ENCODE measurements around the gene SLC39A10.

Gene SLC39A10

GRCh38 chr2:195612611-195613495 is 44.2 kb upstream of the SLC39A10 start:
- H3K4me1 ChIP-seq (ENCODE audit: low read length) = peaks cover 26% of the 10 kb centered on the region
- TF ChIP-seq CTCF (IDR thresholded peaks at IDR 0.05; ENCODE audit: low read depth, low read length) = no peak
- TF ChIP-seq EZH2phosphoT487 (IDR thresholded peaks at IDR 0.05; ENCODE audit: low read depth) = no peak
- no peaks in the 10 kb centered on the region for H3K79me2 ChIP-seq (ENCODE audit: low read length)
- no peak overlapping the region for H3K27ac ChIP-seq (ENCODE audit: low read length)
- no peak overlapping the region for H2AFZ ChIP-seq (ENCODE audit: low read depth, low read length)
- no peaks in the 10 kb centered on the region for H3K36me3 ChIP-seq (replicated peaks; ENCODE audit: low read depth, low read length)
- H4K20me1 ChIP-seq (ENCODE audit: insufficient read depth, low read length) = no peaks in the 10 kb centered on the region
- no peaks in the 10 kb centered on the region for H3K9me3 ChIP-seq (ENCODE audit: insufficient read depth, low read length)
- H3K9ac ChIP-seq (ENCODE audit: low read length) = no peak overlapping the region
- no peak overlapping the region for H3K4me2 ChIP-seq (ENCODE audit: low read length)
- H3K27me3 ChIP-seq (ENCODE audit: low read depth, low read length) = no peaks in the 10 kb centered on the region
- no peak overlapping the region for H3K4me3 ChIP-seq (ENCODE audit: low read length)

DNA sequence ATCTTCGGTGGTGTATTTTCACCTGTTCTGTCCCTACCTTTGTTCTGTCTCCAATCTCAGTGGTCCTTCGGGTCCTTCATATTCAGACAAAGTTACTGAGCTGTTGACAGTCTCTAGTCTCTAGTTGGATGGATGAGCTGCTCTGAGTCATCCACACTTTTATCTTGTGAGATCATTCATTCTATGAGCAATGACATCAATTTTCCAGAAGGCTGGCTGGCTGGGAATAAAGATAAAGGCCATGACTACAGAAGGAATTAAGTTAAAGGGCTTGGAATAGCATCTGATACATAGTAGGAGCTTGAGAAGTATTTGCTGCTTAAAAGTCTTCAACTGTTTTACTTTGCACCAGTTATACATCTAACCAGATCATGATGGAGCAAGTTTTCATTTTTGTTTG is 43.1 kb upstream of the SLC39A10 start:
- TF ChIP-seq CTCF (IDR thresholded peaks at IDR 0.05; ENCODE audit: low read depth, low read length) = no peak
- no peak for TF ChIP-seq EZH2phosphoT487 (IDR thresholded peaks at IDR 0.05; ENCODE audit: low read depth)
- Histone ChIP-seq H3K79me2 (ENCODE audit: low read length) (no peaks in the 10 kb centered on the region), H2AFZ (ENCODE audit: low read depth, low read length) (no peak overlapping the region), H3K4me3 (ENCODE audit: low read length) (no peak overlapping the region), H3K9me3 (ENCODE audit: insufficient read depth, low read length) (no peaks in the 10 kb centered on the region), H3K27me3 (ENCODE audit: low read depth, low read length) (no peaks in the 10 kb centered on the region), H4K20me1 (ENCODE audit: insufficient read depth, low read length) (no peaks in the 10 kb centered on the region), H3K4me2 (ENCODE audit: low read length) (no peak overlapping the region), H3K4me1 (ENCODE audit: low read length) (peaks cover 22% of the 10 kb centered on the region), H3K9ac (ENCODE audit: low read length) (no peak overlapping the region), H3K27ac (ENCODE audit: low read length) (no peak overlapping the region), H3K36me3 (replicated peaks; ENCODE audit: low read depth, low read length) (no peaks in the 10 kb centered on the region)

DNA sequence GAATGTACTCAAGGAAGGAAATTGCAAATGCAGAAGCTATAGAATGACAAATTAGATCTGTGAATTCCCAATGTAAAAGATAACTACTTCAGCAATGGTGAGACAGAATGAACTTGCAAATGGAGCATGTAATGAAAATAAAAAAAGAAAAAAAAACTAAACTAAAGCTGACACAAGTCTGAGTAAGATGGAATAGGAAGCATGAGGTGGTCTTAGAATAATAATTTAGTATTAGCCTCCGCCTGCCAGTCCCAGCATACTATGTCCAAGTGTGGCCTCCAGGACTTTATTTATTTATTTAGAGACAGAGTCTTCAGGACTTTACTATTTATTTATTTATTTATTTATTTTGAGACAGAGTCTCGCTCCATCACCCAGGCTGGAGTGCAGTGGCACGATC is 37.4 kb upstream of the SLC39A10 start:
- H3K4me2 ChIP-seq (ENCODE audit: low read length) = no peak overlapping the region
- TF ChIP-seq CTCF (IDR thresholded peaks at IDR 0.05; ENCODE audit: low read depth, low read length) = no peak
- no peak for TF ChIP-seq EZH2phosphoT487 (IDR thresholded peaks at IDR 0.05; ENCODE audit: low read depth)
- H3K36me3 ChIP-seq (replicated peaks; ENCODE audit: low read depth, low read length) = no peaks in the 10 kb centered on the region
- no peaks in the 10 kb centered on the region for H3K9me3 ChIP-seq (ENCODE audit: insufficient read depth, low read length)
- no peaks in the 10 kb centered on the region for H3K79me2 ChIP-seq (ENCODE audit: low read length)
- H3K27me3 ChIP-seq (ENCODE audit: low read depth, low read length) = no peaks in the 10 kb centered on the region
- peaks cover 4% of the 10 kb centered on the region for H3K4me1 ChIP-seq (ENCODE audit: low read length)
- no peak overlapping the region for H3K27ac ChIP-seq (ENCODE audit: low read length)
- H2AFZ ChIP-seq (ENCODE audit: low read depth, low read length) = no peak overlapping the region
- H4K20me1 ChIP-seq (ENCODE audit: insufficient read depth, low read length) = no peaks in the 10 kb centered on the region
- H3K9ac ChIP-seq (ENCODE audit: low read length) = no peak overlapping the region
- no peak overlapping the region for H3K4me3 ChIP-seq (ENCODE audit: low read length)

DNA sequence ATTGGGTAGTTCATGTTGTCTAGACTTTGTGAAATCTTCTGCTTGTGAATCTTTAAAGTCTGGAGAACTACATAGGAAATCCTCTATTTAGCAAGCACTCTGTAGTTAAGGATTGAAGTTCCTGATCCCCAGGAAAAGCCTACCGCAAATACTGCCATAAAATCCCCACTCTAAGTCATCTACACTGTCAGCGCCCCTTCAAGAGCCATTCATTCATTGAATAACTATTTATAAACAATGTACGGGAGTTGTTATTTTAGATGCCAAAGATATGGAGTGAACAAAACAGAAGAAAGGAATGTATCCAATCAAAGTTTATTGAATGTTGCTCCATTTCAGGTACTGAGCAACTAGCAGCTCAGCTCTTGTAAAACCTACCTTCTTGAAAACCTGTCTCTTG is 36.5 kb upstream of the SLC39A10 start:
- H3K4me3 ChIP-seq (ENCODE audit: low read length) = no peak overlapping the region
- H3K27ac ChIP-seq (ENCODE audit: low read length) = no peak overlapping the region
- H3K27me3 ChIP-seq (ENCODE audit: low read depth, low read length) = no peaks in the 10 kb centered on the region
- peaks cover 4% of the 10 kb centered on the region for H3K4me1 ChIP-seq (ENCODE audit: low read length)
- H2AFZ ChIP-seq (ENCODE audit: low read depth, low read length) = no peak overlapping the region
- H3K9ac ChIP-seq (ENCODE audit: low read length) = no peak overlapping the region
- H3K36me3 ChIP-seq (replicated peaks; ENCODE audit: low read depth, low read length) = no peaks in the 10 kb centered on the region
- TF ChIP-seq CTCF (IDR thresholded peaks at IDR 0.05; ENCODE audit: low read depth, low read length) (no peak), EZH2phosphoT487 (IDR thresholded peaks at IDR 0.05; ENCODE audit: low read depth) (no peak)
- H3K4me2 ChIP-seq (ENCODE audit: low read length) = no peak overlapping the region
- no peaks in the 10 kb centered on the region for H3K79me2 ChIP-seq (ENCODE audit: low read length)
- no peaks in the 10 kb centered on the region for H3K9me3 ChIP-seq (ENCODE audit: insufficient read depth, low read length)
- no peaks in the 10 kb centered on the region for H4K20me1 ChIP-seq (ENCODE audit: insufficient read depth, low read length)

Measured in OCI-LY3 (cell line).